ENCODE measurements around the gene LIMCH1.

GRCh38 chr4:41631523-41631922, 93.6 kb downstream of the LIMCH1 start:
- TF ChIP-seq CTCF (IDR thresholded peaks at IDR 0.05) (no peak), EZH2 (IDR thresholded peaks at IDR 0.05) (no peak)
